Measurements from ENCODE around the gene CD38.

The CD38 gene

DNA sequence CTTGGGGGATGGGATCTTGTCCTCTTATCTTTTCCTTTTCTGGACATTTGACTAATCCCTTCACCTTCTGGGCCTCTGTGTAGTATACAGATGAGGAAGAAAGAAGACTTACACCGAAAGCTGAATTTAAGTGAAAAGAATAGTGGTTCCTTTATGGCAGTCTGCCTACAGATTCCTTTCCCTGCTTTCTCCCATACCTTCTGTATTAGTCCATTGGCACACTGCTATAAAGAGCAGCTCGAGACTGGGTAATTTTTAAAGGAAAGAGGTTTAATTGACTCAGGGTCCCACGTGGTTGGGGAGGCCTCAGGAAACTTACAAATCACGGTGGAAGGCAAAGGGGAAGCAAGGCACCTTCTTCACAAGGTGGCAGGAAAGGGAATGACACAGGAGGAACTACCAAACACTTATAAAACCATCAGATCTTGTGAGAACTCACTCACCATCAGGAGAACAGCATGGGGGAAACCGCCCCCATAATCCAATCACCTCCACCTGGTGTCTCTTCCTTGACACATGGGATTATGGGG lies 34.0 kb upstream of the CD38 start:
- DNase-seq (ENCODE audit: low read depth, low spot score), result no peak
- Histone ChIP-seq H3K27ac (ENCODE audit: low read length) (no peak overlapping the region), H3K4me1 (ENCODE audit: control insufficient read depth, insufficient read depth, low read length) (no peaks in the 10 kb centered on the region), H3K27me3 (ENCODE audit: control insufficient read depth, insufficient read depth, low read length) (no peaks in the 10 kb centered on the region), H3K4me3 (ENCODE audit: low read length) (no peak overlapping the region), H3K36me3 (ENCODE audit: control insufficient read depth, insufficient read depth, low read length) (no peaks in the 10 kb centered on the region), H3K9me3 (ENCODE audit: control insufficient read depth, insufficient read depth, low read length) (no peaks in the 10 kb centered on the region)
- WGBS (ENCODE audit: insufficient coverage, insufficient read length), result no CpG with 5 or more reads among the region's 5 CpGs

DNA sequence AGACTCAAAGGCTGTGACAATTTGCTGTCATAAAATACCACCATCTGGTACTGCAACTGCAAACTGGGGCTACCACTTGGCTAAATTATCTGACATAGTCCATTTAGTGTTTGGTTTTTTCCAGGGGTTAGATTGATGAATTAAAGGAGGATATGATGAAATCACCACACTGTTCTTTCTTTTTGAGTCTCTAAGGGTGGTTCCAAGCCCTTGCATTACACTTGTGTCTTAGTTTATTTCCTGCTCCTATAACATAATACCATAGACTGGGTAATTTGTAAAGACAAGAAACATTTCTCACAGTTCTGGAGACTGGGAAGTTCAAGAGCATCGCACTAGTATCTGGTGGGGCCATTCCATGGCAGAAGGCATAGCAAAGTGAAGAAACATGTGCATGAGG lies 32.0 kb upstream of the CD38 start:
- WGBS (ENCODE audit: insufficient coverage, insufficient read length), result no CpG with 5 or more reads among the region's 1 CpG
- no peaks in the 10 kb centered on the region for H3K27me3 ChIP-seq (ENCODE audit: control insufficient read depth, insufficient read depth, low read length)
- no peaks in the 10 kb centered on the region for H3K36me3 ChIP-seq (ENCODE audit: control insufficient read depth, insufficient read depth, low read length)
- DNase-seq (ENCODE audit: low read depth, low spot score), result no peak
- no peaks in the 10 kb centered on the region for H3K9me3 ChIP-seq (ENCODE audit: control insufficient read depth, insufficient read depth, low read length)
- no peaks in the 10 kb centered on the region for H3K4me1 ChIP-seq (ENCODE audit: control insufficient read depth, insufficient read depth, low read length)
- no peak overlapping the region for H3K4me3 ChIP-seq (ENCODE audit: low read length)
- H3K27ac ChIP-seq (ENCODE audit: low read length), result no peak overlapping the region

DNA sequence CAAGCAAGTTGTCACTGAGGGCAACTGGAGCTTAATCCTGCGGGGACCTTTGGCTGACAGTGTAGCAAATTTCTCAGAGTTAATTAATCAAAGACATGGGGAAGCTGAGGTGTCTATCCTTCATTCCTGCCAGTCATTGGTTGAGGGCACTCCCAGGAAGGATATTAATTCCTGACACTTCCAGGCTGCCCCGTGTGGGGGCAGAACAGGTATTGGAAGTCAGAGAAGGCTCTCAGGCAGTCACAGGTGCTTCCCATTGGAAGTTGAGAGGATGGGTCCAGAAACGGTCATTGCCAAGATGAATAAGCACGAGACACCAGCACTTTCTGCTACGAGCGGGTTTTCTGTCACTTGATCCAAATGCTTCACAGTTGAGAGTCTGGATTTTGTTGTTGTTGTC lies 29.1 kb upstream of the CD38 start:
- Histone ChIP-seq H3K27ac (ENCODE audit: low read length) (no peak overlapping the region), H3K36me3 (ENCODE audit: control insufficient read depth, insufficient read depth, low read length) (no peaks in the 10 kb centered on the region), H3K4me3 (ENCODE audit: low read length) (no peak overlapping the region), H3K27me3 (ENCODE audit: control insufficient read depth, insufficient read depth, low read length) (no peaks in the 10 kb centered on the region), H3K4me1 (ENCODE audit: control insufficient read depth, insufficient read depth, low read length) (no peaks in the 10 kb centered on the region), H3K9me3 (ENCODE audit: control insufficient read depth, insufficient read depth, low read length) (no peaks in the 10 kb centered on the region)
- no CpG with 5 or more reads among the region's 6 CpGs for WGBS (ENCODE audit: insufficient coverage, insufficient read length)
- no peak for DNase-seq (ENCODE audit: low read depth, low spot score)

DNA sequence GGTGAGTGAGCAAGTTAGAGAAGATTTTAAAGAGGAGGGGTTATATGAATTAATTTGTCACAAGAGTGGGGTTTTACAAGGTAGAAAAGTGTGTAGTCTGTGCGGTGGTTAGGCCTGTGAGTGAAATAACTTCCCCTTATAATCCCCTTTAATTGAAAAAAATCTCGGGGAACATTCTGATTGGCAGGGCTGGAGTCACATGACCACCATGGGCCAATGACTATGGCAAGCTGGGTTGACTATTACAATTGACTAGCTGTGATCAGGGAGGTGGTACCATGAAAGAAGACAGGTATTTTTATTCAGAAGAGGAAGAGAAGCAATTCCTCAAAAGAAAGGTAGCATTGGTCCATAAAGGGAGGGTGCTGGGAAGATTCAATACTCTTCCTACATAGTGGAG lies 27.0 kb upstream of the CD38 start:
- no peaks in the 10 kb centered on the region for H3K9me3 ChIP-seq (ENCODE audit: control insufficient read depth, insufficient read depth, low read length)
- no peak overlapping the region for H3K4me3 ChIP-seq (ENCODE audit: low read length)
- DNase-seq (ENCODE audit: low read depth, low spot score), result no peak
- no peaks in the 10 kb centered on the region for H3K36me3 ChIP-seq (ENCODE audit: control insufficient read depth, insufficient read depth, low read length)
- H3K27ac ChIP-seq (ENCODE audit: low read length), result no peak overlapping the region
- WGBS (ENCODE audit: insufficient coverage, insufficient read length), result 100% methylated on average over 1 of the region's 2 CpGs
- no peaks in the 10 kb centered on the region for H3K4me1 ChIP-seq (ENCODE audit: control insufficient read depth, insufficient read depth, low read length)
- no peaks in the 10 kb centered on the region for H3K27me3 ChIP-seq (ENCODE audit: control insufficient read depth, insufficient read depth, low read length)

DNA sequence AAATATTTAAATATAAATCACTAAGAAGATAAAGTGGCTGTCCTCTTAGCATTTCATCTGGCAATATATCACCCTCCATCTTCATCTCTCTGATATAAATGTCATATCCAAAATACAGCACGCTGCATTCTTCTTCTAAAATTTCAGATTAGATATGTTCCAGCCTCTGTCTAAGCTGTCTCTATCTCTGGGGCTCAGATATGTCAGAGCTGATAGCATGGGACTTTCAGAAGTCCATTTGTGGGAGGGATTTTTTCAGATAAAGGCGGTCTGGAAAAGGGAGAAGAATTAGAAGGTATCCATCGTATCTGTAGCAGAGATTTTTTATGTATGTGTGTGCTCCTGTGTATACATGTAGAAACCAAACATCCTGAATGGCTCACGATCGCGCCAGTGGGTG lies 25.0 kb upstream of the CD38 start:
- Histone ChIP-seq H3K4me3 (ENCODE audit: low read length) (no peak overlapping the region), H3K27me3 (ENCODE audit: control insufficient read depth, insufficient read depth, low read length) (no peaks in the 10 kb centered on the region), H3K9me3 (ENCODE audit: control insufficient read depth, insufficient read depth, low read length) (no peaks in the 10 kb centered on the region), H3K4me1 (ENCODE audit: control insufficient read depth, insufficient read depth, low read length) (no peaks in the 10 kb centered on the region), H3K36me3 (ENCODE audit: control insufficient read depth, insufficient read depth, low read length) (no peaks in the 10 kb centered on the region), H3K27ac (ENCODE audit: low read length) (no peak overlapping the region)
- no peak for DNase-seq (ENCODE audit: low read depth, low spot score)
- no CpG with 5 or more reads among the region's 6 CpGs for WGBS (ENCODE audit: insufficient coverage, insufficient read length)

DNA sequence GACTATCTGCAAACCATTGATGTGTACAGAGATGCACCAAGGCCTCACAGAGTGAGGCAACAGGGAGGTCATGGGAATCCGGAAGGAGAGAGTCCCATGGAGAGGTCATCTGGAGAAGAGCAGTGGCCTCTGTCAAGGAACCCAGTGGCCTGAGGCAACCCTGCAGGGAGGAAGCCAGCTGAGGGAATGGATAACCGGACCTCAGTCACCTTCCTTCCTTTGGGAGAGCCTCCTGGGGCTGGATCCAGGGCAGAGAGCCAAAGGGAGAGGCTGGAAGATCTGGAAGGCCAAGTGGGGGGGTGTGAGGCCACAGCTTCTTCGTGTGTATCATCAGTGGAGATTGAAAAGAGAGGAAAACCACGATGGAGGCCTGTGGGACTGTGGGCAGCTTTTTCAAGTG lies 24.3 kb upstream of the CD38 start:
- Histone ChIP-seq H3K27ac (ENCODE audit: low read length) (no peak overlapping the region), H3K36me3 (ENCODE audit: control insufficient read depth, insufficient read depth, low read length) (no peaks in the 10 kb centered on the region), H3K27me3 (ENCODE audit: control insufficient read depth, insufficient read depth, low read length) (no peaks in the 10 kb centered on the region), H3K4me3 (ENCODE audit: low read length) (no peak overlapping the region), H3K4me1 (ENCODE audit: control insufficient read depth, insufficient read depth, low read length) (no peaks in the 10 kb centered on the region), H3K9me3 (ENCODE audit: control insufficient read depth, insufficient read depth, low read length) (no peaks in the 10 kb centered on the region)
- DNase-seq (ENCODE audit: low read depth, low spot score), result no peak
- no CpG with 5 or more reads among the region's 4 CpGs for WGBS (ENCODE audit: insufficient coverage, insufficient read length)

DNA sequence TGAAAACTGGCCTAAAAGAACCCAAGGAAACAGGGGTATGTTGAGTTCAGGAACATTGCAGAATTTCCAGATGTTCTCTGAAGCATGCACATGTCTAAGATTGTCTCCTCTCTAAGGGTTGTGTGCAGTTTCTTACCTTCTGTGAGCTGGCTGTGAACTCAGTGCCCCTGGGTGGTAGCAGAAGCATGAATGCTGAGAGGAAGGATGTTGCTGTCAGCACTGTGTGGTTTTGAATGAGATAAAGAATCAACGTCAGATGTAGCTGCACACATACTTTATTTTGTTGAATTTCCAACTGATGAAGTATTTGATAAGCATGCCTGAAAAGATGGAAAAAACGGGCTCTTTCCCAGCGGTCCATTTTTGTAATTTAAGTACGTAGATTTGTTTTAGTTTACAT lies 23.8 kb upstream of the CD38 start:
- H3K4me1 ChIP-seq (ENCODE audit: control insufficient read depth, insufficient read depth, low read length), result no peaks in the 10 kb centered on the region
- H3K27ac ChIP-seq (ENCODE audit: low read length), result no peak overlapping the region
- WGBS (ENCODE audit: insufficient coverage, insufficient read length), result 100% methylated on average over 2 of the region's 4 CpGs

DNA sequence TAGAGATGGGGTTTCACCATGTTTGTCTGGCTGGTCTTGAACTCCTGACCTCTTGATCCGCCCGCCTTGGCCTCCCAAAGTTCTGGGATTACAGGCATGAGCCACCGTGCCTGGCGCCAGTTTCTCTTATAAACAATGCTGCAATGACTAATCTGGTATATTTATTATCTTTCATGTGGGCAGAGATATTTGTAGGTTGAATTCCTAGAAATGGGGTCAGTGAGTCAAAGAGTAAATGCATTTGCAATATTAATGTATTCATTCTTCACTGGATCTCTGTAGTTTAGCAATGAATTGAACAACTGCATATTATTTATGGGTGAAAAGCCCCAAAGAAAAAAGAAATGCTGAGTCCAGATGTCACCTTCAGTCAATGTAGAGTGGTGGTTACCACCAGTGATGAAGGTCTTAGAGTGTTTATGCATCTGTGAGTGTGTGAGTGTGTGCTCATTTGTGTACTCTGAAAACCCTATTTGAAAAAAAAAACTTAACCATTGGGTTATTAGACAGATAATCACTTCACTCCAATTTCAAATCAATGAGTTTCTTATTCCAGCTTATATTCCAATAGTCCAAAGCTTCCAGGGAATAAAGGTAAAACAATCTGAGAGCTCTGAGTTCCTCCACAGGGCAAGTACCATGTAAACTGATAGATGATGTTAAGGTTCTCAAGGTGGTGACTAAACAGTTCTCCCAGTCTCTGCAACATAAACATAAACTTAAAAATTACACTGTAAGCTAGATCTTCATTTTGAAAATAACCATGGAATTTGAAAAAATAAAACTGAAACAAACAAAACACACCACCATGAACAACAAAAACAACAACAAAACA lies 22.6 kb upstream of the CD38 start:
- no peak for DNase-seq (ENCODE audit: low read depth, low spot score)
- Histone ChIP-seq H3K4me3 (ENCODE audit: low read length) (no peak overlapping the region), H3K27ac (ENCODE audit: low read length) (no peak overlapping the region), H3K36me3 (ENCODE audit: control insufficient read depth, insufficient read depth, low read length) (no peaks in the 10 kb centered on the region), H3K4me1 (ENCODE audit: control insufficient read depth, insufficient read depth, low read length) (no peaks in the 10 kb centered on the region), H3K27me3 (ENCODE audit: control insufficient read depth, insufficient read depth, low read length) (no peaks in the 10 kb centered on the region), H3K9me3 (ENCODE audit: control insufficient read depth, insufficient read depth, low read length) (no peaks in the 10 kb centered on the region)
- WGBS (ENCODE audit: insufficient coverage, insufficient read length), result no CpG with 5 or more reads among the region's 4 CpGs

More for the DNA sequence above, 23.8 kb upstream of the CD38 start:
- Histone ChIP-seq H3K36me3 (ENCODE audit: control insufficient read depth, insufficient read depth, low read length) (no peaks in the 10 kb centered on the region), H3K4me3 (ENCODE audit: low read length) (no peak overlapping the region), H3K9me3 (ENCODE audit: control insufficient read depth, insufficient read depth, low read length) (no peaks in the 10 kb centered on the region), H3K27me3 (ENCODE audit: control insufficient read depth, insufficient read depth, low read length) (no peaks in the 10 kb centered on the region)
- no peak for DNase-seq (ENCODE audit: low read depth, low spot score)

DNA sequence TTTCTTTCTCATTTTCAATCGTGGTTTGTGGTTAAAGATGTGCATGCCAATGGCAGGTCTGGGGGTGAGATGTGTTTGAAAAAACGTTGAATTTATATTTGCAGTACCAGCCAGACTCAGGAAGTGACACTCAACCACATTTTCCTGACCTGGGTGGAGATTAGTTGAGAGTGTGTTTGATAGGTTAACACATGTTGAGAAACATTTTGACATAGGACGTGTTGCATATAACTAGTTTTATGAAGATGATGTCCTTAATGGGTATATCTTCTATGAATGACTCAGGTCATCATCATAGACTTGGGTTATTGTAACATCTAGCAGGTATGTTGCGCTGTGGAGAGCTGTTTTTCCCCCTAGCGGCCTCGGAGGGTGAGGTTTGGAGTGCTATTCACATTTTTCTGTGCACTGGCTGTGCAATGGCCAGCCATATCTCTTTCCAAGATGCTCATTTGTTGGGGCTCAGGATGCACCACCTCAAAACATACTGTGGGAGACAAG lies 21.7 kb upstream of the CD38 start:
- H3K4me3 ChIP-seq (ENCODE audit: low read length), result no peak overlapping the region
- no peak for DNase-seq (ENCODE audit: low read depth, low spot score)
- H3K27me3 ChIP-seq (ENCODE audit: control insufficient read depth, insufficient read depth, low read length), result no peaks in the 10 kb centered on the region
- no peaks in the 10 kb centered on the region for H3K9me3 ChIP-seq (ENCODE audit: control insufficient read depth, insufficient read depth, low read length)
- WGBS (ENCODE audit: insufficient coverage, insufficient read length), result no CpG with 5 or more reads among the region's 6 CpGs
- no peak overlapping the region for H3K27ac ChIP-seq (ENCODE audit: low read length)
- no peaks in the 10 kb centered on the region for H3K36me3 ChIP-seq (ENCODE audit: control insufficient read depth, insufficient read depth, low read length)
- no peaks in the 10 kb centered on the region for H3K4me1 ChIP-seq (ENCODE audit: control insufficient read depth, insufficient read depth, low read length)

DNA sequence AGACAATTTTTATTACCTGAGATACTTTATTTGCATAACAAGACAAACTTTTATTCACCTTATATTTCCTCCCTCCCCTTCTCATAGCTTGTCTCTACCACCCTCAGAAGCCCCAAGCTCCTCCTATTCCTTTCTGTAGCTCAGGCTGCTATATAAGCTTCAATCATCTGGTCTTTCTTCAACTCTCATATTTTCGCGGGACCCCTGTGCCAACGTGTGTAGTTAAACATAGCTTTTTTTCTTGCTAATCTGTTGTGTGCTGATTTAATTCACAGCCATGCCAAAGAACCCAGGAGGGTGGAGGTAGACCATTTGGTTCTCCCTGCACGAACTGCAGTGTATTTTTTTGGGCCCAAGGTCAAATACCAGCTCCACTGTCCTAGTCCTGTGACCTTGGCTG lies 21.1 kb upstream of the CD38 start:
- Histone ChIP-seq H3K9me3 (ENCODE audit: control insufficient read depth, insufficient read depth, low read length) (no peaks in the 10 kb centered on the region), H3K27ac (ENCODE audit: low read length) (no peak overlapping the region), H3K27me3 (ENCODE audit: control insufficient read depth, insufficient read depth, low read length) (no peaks in the 10 kb centered on the region), H3K36me3 (ENCODE audit: control insufficient read depth, insufficient read depth, low read length) (no peaks in the 10 kb centered on the region), H3K4me3 (ENCODE audit: low read length) (no peak overlapping the region), H3K4me1 (ENCODE audit: control insufficient read depth, insufficient read depth, low read length) (no peaks in the 10 kb centered on the region)
- WGBS (ENCODE audit: insufficient coverage, insufficient read length), result no CpG with 5 or more reads among the region's 4 CpGs
- no peak for DNase-seq (ENCODE audit: low read depth, low spot score)

DNA sequence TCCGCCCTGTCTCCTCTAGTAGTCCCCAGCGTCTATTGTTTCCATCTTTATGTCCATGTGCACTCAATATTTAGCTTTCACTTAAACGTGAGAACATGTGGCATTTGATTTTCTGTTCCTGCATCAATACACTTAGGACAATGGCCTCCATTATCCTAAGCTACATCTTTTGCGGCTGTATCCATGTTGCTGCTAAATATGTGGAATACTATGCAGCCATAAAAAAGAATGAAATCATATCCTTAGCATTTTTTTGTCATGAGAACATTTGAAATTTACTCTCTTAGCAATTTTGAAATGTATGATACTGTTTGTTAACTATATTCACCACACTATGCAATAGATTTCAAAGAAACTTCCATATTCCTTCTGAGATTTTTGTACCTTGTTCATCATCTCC lies 19.8 kb upstream of the CD38 start:
- no CpG with 5 or more reads among the region's 4 CpGs for WGBS (ENCODE audit: insufficient coverage, insufficient read length)

More for the DNA sequence above, 19.8 kb upstream of the CD38 start:
- no peaks in the 10 kb centered on the region for H3K4me1 ChIP-seq (ENCODE audit: control insufficient read depth, insufficient read depth, low read length)
- no peak for DNase-seq (ENCODE audit: low read depth, low spot score)
- H3K27ac ChIP-seq (ENCODE audit: low read length), result no peak overlapping the region
- no peaks in the 10 kb centered on the region for H3K27me3 ChIP-seq (ENCODE audit: control insufficient read depth, insufficient read depth, low read length)
- no peaks in the 10 kb centered on the region for H3K36me3 ChIP-seq (ENCODE audit: control insufficient read depth, insufficient read depth, low read length)
- no peaks in the 10 kb centered on the region for H3K9me3 ChIP-seq (ENCODE audit: control insufficient read depth, insufficient read depth, low read length)
- H3K4me3 ChIP-seq (ENCODE audit: low read length), result no peak overlapping the region
